BLaER1 (cell line): ENCODE results near the gene SUN1.

ENCODE experiments used
- H3K27ac ChIP-seq: shearing (Covaris generic); formaldehyde crosslinking; 2 replicates; pipeline ENCODE4 v1.8.1; 2022
- H3K27me3 ChIP-seq: shearing (Covaris generic); formaldehyde crosslinking; 2 replicates; pipeline ENCODE4 v1.8.1; 2022
- H3K36me3 ChIP-seq: shearing (Covaris generic); formaldehyde crosslinking; 2 replicates; pipeline ENCODE4 v1.8.1; 2022
- H3K4me1 ChIP-seq: shearing (Covaris generic); formaldehyde crosslinking; 2 replicates; pipeline ENCODE4 v1.8.1; 2022
- H3K4me2 ChIP-seq: shearing (Covaris generic); formaldehyde crosslinking; 2 replicates; pipeline ENCODE4 v1.8.1; 2022
- H3K4me3 ChIP-seq: shearing (Covaris generic); formaldehyde crosslinking; 2 replicates; pipeline ENCODE4 v1.8.1; 2022
- H3K9ac ChIP-seq: shearing (Covaris generic); formaldehyde crosslinking; 2 replicates; pipeline ENCODE4 v1.8.1; 2022
- H3K9me3 ChIP-seq: shearing (Covaris generic); formaldehyde crosslinking; 2 replicates; pipeline ENCODE4 v1.8.1; 2022
- H4K20me1 ChIP-seq: shearing (Covaris generic); formaldehyde crosslinking; 2 replicates; pipeline ENCODE4 v1.8.1; 2022
- Cebpa-rat ChIP-seq: shearing (Covaris generic); IDR thresholded peaks from 2 replicates; pipeline ENCODE4 v1.8.1; 2022

SUN1 gene

DNA sequence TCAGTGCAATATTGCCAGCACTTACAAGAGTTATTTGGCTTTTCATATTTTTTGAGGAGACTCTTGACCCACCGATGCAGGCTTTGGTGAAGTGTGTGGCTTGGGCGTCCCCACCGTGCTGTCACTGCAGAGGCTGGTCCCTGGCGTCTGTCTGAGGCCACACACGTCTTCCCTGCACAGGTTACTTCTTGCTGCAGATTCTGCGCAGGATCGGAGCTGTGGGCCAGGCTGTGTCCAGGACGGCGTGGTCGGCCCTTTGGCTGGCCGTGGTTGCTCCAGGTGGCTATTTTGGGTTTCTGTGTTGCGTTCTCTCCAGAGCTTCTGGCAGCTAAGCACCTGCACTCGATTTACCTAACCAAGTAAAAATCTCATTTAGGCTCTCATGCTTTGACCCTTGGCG is 18.9 kb downstream of the SUN1 start:
- peaks cover 4% of the 10 kb centered on the region; the same call in 1 of the 2 replicates for H3K9me3 ChIP-seq
- no peaks in the 10 kb centered on the region for H3K4me1 ChIP-seq
- H3K27ac ChIP-seq = no peak overlapping the region
- TF ChIP-seq Cebpa-rat = no peak
- no peaks in the 10 kb centered on the region for H3K27me3 ChIP-seq
- H4K20me1 ChIP-seq = peaks cover 43% of the 10 kb centered on the region
- H3K4me2 ChIP-seq = no peak overlapping the region
- H3K9ac ChIP-seq = no peak overlapping the region
- H3K36me3 ChIP-seq = peaks cover 97% of the 10 kb centered on the region
- no peak overlapping the region for H3K4me3 ChIP-seq

DNA sequence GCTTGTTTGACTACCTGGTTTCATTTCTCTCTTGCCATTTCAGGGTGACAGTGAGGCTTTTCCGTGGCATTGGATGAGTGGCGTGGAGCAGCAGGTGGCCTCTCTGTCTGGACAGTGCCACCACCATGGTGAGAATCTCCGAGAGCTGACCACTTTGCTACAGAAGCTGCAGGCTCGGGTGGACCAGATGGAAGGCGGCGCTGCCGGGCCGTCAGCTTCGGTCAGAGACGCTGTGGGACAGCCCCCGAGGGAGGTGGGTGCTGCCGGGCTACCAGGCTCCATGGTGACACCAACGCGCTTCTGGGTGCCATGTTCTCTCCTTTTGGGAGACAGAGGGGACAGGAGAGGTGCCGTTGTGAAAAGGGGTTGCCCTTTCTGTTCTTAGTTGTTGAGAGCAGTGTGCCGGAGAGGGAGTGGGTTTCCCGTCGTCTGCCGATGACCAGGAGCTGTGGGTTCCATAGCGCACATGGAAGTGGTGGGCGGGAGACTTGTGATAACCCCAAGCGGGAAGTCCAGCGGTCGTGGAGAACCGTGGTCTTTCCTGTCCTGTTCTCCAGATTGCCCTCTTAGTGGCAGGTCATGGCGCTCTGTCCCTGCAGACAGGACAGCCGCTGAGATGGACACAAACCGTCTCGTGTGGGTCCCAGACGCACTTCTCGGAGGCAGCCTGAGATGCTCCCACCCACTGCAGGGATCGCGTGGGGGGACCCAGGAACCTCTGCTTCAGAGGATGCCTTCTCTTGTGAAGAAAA is 21.3 kb downstream of the SUN1 start:
- H3K4me2 ChIP-seq = no peak overlapping the region
- no peaks in the 10 kb centered on the region for H3K27me3 ChIP-seq
- peaks cover 100% of the 10 kb centered on the region for H3K36me3 ChIP-seq
- no peak overlapping the region for H3K27ac ChIP-seq
- H3K4me3 ChIP-seq = no peak overlapping the region
- H4K20me1 ChIP-seq = peaks cover 35% of the 10 kb centered on the region
- H3K9me3 ChIP-seq = no peaks in the 10 kb centered on the region
- no peak for TF ChIP-seq Cebpa-rat
- H3K4me1 ChIP-seq = no peaks in the 10 kb centered on the region
- H3K9ac ChIP-seq = no peak overlapping the region

GRCh38 chr7:854118-854775 is 22.0 kb downstream of the SUN1 start:
- Histone ChIP-seq H3K4me2 (no peak overlapping the region), H3K4me1 (no peaks in the 10 kb centered on the region), H4K20me1 (peaks cover 29% of the 10 kb centered on the region), H3K4me3 (no peak overlapping the region), H3K27me3 (no peaks in the 10 kb centered on the region), H3K9me3 (no peaks in the 10 kb centered on the region), H3K27ac (no peak overlapping the region), H3K9ac (no peak overlapping the region), H3K36me3 (peaks cover 100% of the 10 kb centered on the region)
- no peak for TF ChIP-seq Cebpa-rat

GRCh38 chr7:855686-856369 is 23.6 kb downstream of the SUN1 start:
- H3K36me3 ChIP-seq = peaks cover 100% of the 10 kb centered on the region

DNA sequence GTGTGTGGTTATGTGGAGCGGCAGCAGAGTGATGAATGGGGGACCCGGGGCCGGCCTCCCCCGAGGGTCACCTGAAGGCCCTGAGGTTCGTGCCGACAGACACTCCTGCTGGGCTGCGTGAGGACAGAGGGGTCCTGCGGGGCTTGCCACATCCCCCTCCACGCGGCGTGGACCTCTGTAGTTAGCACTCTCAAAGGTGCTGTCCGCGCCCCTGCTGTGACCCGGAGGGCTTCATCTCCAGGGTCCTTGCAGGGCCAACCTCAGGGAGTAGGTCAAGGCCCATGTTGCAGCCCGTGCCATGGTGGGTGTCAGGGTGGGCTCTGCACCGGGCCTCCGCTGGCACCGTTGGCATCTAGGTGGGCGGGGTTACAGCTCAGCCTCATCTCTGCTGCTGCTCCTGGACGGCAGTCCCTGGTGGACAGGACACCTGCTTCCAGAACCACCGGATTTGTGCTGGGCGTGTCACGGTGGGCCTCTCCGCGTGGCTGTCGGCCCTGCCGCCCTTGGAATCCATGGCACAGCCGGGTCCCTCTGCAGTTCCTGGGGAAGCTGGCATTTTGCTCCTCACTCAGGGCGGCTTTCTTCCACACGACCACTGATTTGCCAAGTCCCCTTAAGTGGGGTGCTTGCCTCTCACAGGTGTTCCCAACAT is 24.3 kb downstream of the SUN1 start:
- Histone ChIP-seq H3K4me3 (no peak overlapping the region), H3K36me3 (peaks cover 100% of the 10 kb centered on the region), H3K27me3 (no peaks in the 10 kb centered on the region), H3K4me2 (no peak overlapping the region), H3K27ac (no peak overlapping the region), H3K4me1 (no peaks in the 10 kb centered on the region), H3K9ac (no peak overlapping the region), H4K20me1 (peaks cover 12% of the 10 kb centered on the region; the same call in 1 of the 2 replicates), H3K9me3 (no peaks in the 10 kb centered on the region)
- no peak for TF ChIP-seq Cebpa-rat

More at GRCh38 chr7:855686-856369, 23.6 kb downstream of the SUN1 start:
- H3K4me2 ChIP-seq = no peak overlapping the region
- TF ChIP-seq Cebpa-rat = no peak
- H3K4me3 ChIP-seq = no peak overlapping the region
- no peaks in the 10 kb centered on the region for H3K9me3 ChIP-seq
- no peak overlapping the region for H3K27ac ChIP-seq
- no peaks in the 10 kb centered on the region for H3K27me3 ChIP-seq
- H3K9ac ChIP-seq = no peak overlapping the region
- H3K4me1 ChIP-seq = no peaks in the 10 kb centered on the region
- peaks cover 19% of the 10 kb centered on the region; the same call in 1 of the 2 replicates for H4K20me1 ChIP-seq

DNA sequence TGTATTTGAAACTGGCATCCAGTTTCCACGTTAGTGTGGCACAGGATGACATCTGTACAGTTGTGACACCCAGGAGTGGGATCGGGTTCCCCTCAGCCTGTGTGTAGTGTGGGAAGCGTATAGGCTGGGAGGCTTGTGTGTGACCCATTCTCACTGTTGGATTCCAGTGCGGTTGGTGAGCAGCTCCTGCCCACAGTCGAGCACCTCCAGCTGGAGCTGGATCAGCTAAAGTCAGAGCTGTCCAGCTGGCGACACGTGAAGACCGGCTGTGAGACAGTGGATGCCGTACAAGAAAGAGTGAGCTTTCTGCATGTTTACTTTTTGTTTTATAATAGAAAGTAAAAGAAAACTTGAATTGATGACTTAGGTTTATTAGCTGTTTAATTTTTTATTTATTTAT is 25.4 kb downstream of the SUN1 start:
- Histone ChIP-seq H3K36me3 (peaks cover 100% of the 10 kb centered on the region), H3K9me3 (no peaks in the 10 kb centered on the region), H3K4me2 (no peak overlapping the region), H3K9ac (0 out of 2 replicates have a peak overlapping the region, but pooled peaks have one; percentile 4), H4K20me1 (peaks cover 1% of the 10 kb centered on the region; the same call in 1 of the 2 replicates), H3K4me3 (no peak overlapping the region), H3K27ac (no peak overlapping the region), H3K27me3 (no peaks in the 10 kb centered on the region), H3K4me1 (no peaks in the 10 kb centered on the region)
- no peak for TF ChIP-seq Cebpa-rat

DNA sequence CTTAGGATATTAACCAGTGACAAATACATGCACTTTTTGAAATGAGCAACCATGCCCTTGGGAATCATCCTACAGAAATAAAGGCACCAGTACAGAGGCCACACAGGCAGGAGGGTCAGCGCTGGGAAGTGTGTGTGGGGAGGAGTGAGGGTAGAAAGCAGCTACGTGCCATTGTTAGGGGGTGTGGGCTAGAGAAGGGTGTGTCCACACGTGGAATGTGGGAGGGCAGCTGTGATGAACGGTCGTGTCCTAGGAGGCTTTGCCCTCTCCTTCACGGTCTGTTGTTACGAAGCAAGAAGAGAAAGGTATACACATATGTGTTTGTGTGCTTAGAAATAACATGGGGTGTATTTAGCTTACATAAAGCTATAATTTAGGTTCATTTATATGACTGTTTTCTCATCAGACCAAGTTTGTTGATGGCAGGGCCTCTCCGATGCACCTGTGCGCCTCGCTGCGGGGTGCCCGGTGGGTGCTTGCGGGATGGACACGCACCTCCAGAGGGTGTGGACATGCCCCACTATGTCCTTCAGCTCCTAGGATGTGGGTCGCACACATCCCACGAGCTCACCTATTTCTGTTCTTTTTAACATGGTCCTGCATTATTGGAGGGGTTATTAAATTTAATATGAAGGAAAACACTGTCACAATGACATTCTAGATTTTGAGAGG is 27.2 kb downstream of the SUN1 start:
- H3K36me3 ChIP-seq = peaks cover 98% of the 10 kb centered on the region
- no peak for TF ChIP-seq Cebpa-rat
- no peaks in the 10 kb centered on the region for H3K9me3 ChIP-seq
- no peaks in the 10 kb centered on the region for H3K27me3 ChIP-seq
- H3K27ac ChIP-seq = no peak overlapping the region
- H3K4me3 ChIP-seq = no peak overlapping the region
- no peaks in the 10 kb centered on the region for H3K4me1 ChIP-seq
- H3K4me2 ChIP-seq = no peak overlapping the region
- H3K9ac ChIP-seq = no peak overlapping the region
- no peaks in the 10 kb centered on the region for H4K20me1 ChIP-seq

DNA sequence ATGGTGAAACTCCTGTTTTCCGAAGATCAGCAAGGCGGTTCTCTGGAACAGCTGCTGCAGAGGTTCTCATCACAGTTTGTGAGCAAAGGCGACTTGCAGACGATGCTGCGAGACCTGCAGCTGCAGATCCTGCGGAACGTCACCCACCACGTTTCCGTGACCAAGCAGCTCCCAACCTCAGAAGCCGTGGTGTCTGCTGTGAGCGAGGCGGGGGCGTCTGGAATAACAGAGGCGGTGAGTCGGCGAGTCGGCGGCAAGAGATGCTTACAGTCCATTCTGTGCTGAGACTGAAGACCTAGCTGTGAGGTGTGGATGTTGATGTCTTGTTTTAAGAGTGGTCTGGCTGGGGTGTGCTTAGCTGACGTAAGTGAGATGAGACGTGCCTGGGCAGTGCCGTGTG is 27.9 kb downstream of the SUN1 start:
- Histone ChIP-seq H3K9me3 (no peaks in the 10 kb centered on the region), H3K27ac (no peak overlapping the region), H3K4me1 (no peaks in the 10 kb centered on the region), H4K20me1 (no peaks in the 10 kb centered on the region), H3K4me2 (no peak overlapping the region), H3K27me3 (no peaks in the 10 kb centered on the region), H3K9ac (no peak overlapping the region), H3K36me3 (peaks cover 98% of the 10 kb centered on the region), H3K4me3 (no peak overlapping the region)
- no peak for TF ChIP-seq Cebpa-rat

DNA sequence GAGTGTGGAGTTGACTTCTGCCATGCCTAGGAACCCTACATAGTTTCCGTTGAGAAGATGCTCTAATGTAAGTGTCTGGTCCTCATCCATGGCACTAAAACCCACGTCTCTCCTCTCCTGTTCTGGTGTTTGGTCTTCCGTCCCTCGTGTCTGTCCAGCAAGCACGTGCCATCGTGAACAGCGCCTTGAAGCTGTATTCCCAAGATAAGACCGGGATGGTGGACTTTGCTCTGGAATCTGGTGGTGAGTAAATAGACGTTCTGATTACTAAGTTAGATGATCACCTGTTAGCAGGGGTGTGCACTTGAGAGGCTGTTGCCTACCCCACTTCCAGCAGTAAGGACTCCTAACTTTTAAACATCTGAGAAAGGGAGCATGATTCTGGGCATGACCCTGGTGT is 28.9 kb downstream of the SUN1 start:
- no peak overlapping the region for H3K4me3 ChIP-seq
- H3K36me3 ChIP-seq = peaks cover 98% of the 10 kb centered on the region
- no peak overlapping the region for H3K9ac ChIP-seq
- H3K4me1 ChIP-seq = no peaks in the 10 kb centered on the region
- no peaks in the 10 kb centered on the region for H3K27me3 ChIP-seq
- no peak overlapping the region for H3K4me2 ChIP-seq
- no peaks in the 10 kb centered on the region for H4K20me1 ChIP-seq
- H3K9me3 ChIP-seq = no peaks in the 10 kb centered on the region
- TF ChIP-seq Cebpa-rat = no peak
- no peak overlapping the region for H3K27ac ChIP-seq
